Lower lobe of right lung (tissue), 2 donors: ENCODE results near the gene UQCRH. TPM values are rescaled to one million over a fixed set of nuclear protein-coding genes. Genes with fewer than 3 reads are reported as not detected.

Source experiments
- ATAC-seq, 2 donors: fragments of 200-7000 bp; cut with Tn5 transposase; one replicate each; pipeline ENCODE4 v1.9.1; 2020 to 2022; ENCODE audit warnings: mild to moderate bottlenecking in 2 of 2, moderate library complexity in 2 of 2
- DNase-seq: peaks from one replicate; pipeline ENCODE4 v3.0.0-alpha.2; 2020
- H3K27ac ChIP-seq: fragments of 200-600 bp; one replicate; pipeline ENCODE4 v1.8.0; 2022
- H3K27me3 ChIP-seq: fragments of 200-600 bp; one replicate; pipeline ENCODE4 v1.8.0; 2022; ENCODE audit warnings: low read depth
- H3K36me3 ChIP-seq: fragments of 200-600 bp; one replicate; pipeline ENCODE4 v1.8.0; 2022; ENCODE audit warnings: mild to moderate bottlenecking
- H3K4me1 ChIP-seq: fragments of 200-600 bp; one replicate; pipeline ENCODE4 v1.8.0; 2022
- H3K4me3 ChIP-seq: fragments of 200-600 bp; one replicate; pipeline ENCODE4 v1.8.0; 2022; ENCODE audit warnings: mild to moderate bottlenecking
- H3K9me3 ChIP-seq: fragments of 200-600 bp; one replicate; pipeline ENCODE4 v1.8.0; 2022
- CTCF ChIP-seq: fragments of 200-600 bp; IDR thresholded peaks from one replicate; pipeline ENCODE4 v1.8.0; 2022; ENCODE audit warnings: antibody characterized with exemption, mild to moderate bottlenecking
- intact Hi-C: fragments of 100-400 bp; cut with DNase I; formaldehyde crosslinking; loops from one replicate; pipeline ENCODE4 v1.11.0; 2022
- total RNA-seq: library from RNA; stranded (reverse); fragmentation: NEBNext Ultra II Directional; extraction: Animal tissue kit (Norgen Biotek cat#: 25700); gene quantifications from one replicate; pipeline ENCODE4 v1.2.1, GENCODE V29; 2021
- donor health status: DM: no; HTN: yes; CAD: no; lungs with severe emphysema.

The UQCRH gene
- total RNA-seq, 1 donor from 2014 or later = 157 TPM

- DNase-seq (no peak), ATAC-seq (no peak)
- intact Hi-C loops = no loop called here
- TF ChIP-seq CTCF = no peak
- peak overlapping the region; percentile 99 for H3K27ac ChIP-seq
- peaks cover 23% of the 10 kb centered on the region for H3K36me3 ChIP-seq
- H3K9me3 ChIP-seq = no peaks in the 10 kb centered on the region
- H3K4me1 ChIP-seq = peaks cover 43% of the 10 kb centered on the region
- H3K4me3 ChIP-seq = peak overlapping the region; percentile 98
- no peaks in the 10 kb centered on the region for H3K27me3 ChIP-seq
Observed at GRCh38 chr1:46300673-46301405, 2.7 kb upstream of the UQCRH start.

GRCh38 chr1:46301406-46301807, 2.1 kb upstream of the UQCRH start:
- ATAC-seq (no peak), DNase-seq (no peak)
- TF ChIP-seq CTCF = no peak
- Histone ChIP-seq H3K9me3 (no peaks in the 10 kb centered on the region), H3K27ac (peak overlapping the region; percentile 99), H3K4me3 (peak overlapping the region; percentile 98), H3K36me3 (peaks cover 18% of the 10 kb centered on the region), H3K27me3 (no peaks in the 10 kb centered on the region), H3K4me1 (peaks cover 47% of the 10 kb centered on the region)
- intact Hi-C loops = no loop called here

DNA sequence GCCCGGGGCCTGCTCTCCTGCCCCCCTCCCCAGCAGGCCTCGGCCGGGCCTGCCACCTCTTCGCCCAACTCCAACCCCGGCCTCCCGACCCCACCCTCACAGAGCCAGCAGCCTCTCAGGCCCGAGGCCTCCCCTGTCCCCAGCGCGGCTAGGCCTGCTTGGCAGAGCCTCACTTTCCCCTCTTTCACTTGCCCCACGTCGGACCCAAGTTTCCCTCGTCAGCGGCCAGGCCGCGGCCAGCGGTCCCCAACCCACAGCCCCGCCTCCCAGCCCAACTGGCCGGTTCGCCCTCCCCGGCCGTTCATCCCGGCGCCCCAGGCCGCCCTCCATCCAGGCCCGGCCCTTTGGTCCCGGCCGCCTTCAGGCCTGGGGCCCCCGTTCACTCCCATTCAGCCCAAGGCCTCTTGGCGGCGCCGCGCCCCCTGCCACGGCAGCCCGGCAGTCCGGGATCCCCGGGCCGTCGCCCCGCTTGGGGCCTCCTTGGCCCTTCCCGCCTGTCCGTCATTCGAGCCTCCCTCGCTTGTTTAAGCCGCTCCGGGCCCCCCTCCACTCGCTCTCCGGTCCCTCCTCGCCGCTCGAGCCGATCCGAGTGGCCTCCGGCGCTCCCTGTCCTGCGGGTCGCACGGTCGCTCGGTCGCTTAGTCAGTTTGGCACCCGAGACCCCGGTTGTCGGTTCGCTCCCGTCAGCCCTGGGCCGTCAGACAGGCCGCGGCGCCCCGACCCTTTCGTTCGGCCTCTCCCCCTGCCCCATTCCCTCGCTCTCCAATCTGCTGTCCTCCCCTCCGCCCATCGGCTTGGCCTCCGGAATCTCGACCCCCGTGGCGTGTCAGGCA, 1.5 kb upstream of the UQCRH start:
- Histone ChIP-seq H3K27ac (peak overlapping the region; percentile 99), H3K36me3 (peaks cover 12% of the 10 kb centered on the region), H3K9me3 (no peaks in the 10 kb centered on the region), H3K4me3 (peak overlapping the region; percentile 98), H3K4me1 (peaks cover 47% of the 10 kb centered on the region), H3K27me3 (no peaks in the 10 kb centered on the region)
- intact Hi-C loops = no loop called here
- ATAC-seq = peak; percentile 70 to 74
- peak; percentile 75 for DNase-seq
- peak; percentile 26 for TF ChIP-seq CTCF

DNA sequence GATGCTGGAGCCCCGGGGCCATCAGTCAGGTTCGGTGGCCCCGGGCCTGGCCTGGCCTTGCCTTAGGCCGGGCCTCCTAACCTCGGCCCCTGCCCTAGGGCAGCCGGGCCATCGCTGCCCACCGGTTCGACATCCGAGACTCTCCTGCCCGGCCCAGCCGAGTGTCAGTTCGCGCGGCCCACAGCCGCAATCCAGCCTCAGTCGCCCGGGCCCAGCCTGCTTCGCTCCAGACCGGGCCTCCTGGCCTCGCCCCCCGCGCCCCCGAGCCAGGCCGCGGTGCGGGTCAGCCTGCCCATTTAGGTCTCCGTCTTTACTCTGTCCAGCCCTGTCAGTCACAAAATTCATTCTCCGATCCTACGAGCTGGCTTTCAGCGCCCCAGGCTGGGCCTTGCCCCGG, 859 bp upstream of the UQCRH start:
- DNase-seq = peak; percentile 55
- Histone ChIP-seq H3K4me1 (peaks cover 47% of the 10 kb centered on the region), H3K36me3 (peaks cover 5% of the 10 kb centered on the region), H3K9me3 (no peaks in the 10 kb centered on the region), H3K4me3 (peak overlapping the region; percentile 98), H3K27me3 (no peaks in the 10 kb centered on the region), H3K27ac (peak overlapping the region; percentile 99)
- ATAC-seq = peak; percentile 58 to 59
- TF ChIP-seq CTCF = no peak
- intact Hi-C loops = no loop called here

DNA sequence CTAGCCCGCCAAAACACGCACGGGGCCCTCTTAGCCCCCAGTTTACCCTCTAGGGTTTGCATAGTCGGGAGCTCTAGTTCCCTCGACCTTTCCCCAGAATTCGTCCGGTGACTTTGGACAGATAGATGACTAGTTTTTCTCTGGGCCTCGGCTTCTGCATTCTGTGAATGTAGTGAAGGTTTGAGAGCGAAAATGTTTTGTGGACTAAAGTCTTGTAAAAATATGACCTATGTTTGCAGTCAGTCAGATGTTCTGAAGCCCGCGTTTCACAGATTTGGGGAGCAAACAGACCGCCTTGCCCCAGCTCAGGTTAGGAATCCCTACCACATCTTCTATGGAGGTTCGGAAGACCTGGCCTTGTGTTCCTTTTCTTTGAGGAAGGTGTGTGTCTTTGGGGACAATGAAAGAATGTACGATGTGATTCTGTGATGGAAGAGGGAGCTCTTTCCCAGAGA, 401 bp downstream of the UQCRH start:
- Histone ChIP-seq H3K27ac (peak overlapping the region; percentile 99), H3K4me1 (peaks cover 40% of the 10 kb centered on the region), H3K36me3 (peaks cover 8% of the 10 kb centered on the region), H3K27me3 (no peaks in the 10 kb centered on the region), H3K9me3 (no peaks in the 10 kb centered on the region), H3K4me3 (peak overlapping the region; percentile 98)
- TF ChIP-seq CTCF = no peak
- DNase-seq = no peak
- ATAC-seq = peak in 1 of 2 donors; percentile 0
- intact Hi-C loops = no loop called here
